Measurements from ENCODE around the gene SEPTIN5. TPM values are rescaled to one million over a fixed set of nuclear protein-coding genes. Genes with fewer than 3 reads are reported as not detected.

SEPTIN5 gene
- total RNA-seq (2022; extraction: Qiagen RNA extraction) = 8.3 to 11.2 TPM (median 10.4 TPM) in 5 replicates

DNA sequence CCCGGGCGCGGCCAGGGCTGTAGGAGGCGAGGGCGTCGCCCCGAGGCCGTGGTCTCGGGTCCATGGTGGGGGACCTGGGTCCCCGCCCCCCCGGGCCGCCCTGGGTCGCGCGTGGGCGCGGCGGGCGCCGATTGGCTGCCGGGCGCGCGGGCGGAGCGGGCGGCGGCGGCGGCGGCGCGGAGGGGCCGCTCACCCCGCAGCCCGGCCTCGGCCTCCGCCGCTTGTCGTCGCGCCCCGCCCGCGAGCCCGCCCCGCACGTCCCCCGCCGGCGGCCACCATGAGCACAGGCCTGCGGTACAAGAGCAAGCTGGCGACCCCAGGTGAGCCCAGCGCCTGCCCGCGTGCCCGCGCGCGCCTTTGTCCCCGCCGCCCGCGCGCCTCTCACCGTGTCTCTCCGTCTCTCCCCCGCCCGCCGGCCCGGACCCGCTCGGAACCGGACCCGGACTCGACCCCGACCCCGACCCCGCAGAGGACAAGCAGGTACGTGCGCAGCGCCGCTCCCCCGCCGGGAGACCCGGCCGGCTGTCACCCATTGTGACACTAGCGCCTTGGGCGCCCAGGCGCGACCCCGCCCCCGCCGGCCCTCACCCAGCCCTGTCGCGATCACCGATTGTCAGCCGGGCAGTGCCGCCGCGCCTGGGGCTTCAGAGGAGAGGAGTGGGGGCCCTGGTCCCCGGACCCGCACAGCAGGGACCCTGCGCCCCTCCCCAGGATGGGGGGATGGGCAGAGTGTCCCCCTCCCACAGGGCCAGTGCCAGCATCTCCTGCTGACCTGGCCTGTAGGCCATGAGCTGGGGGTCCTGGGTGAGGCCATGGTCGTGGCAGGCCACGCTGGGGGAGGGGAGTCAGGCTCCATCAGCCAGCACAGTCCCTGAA lies at the start of gene SEPTIN5:
SEPTIN5 (plus strand) TSS at position 192 of the 876 bp plus-strand sequence; CDS start at position 278, 86 bp downstream.

DNA sequence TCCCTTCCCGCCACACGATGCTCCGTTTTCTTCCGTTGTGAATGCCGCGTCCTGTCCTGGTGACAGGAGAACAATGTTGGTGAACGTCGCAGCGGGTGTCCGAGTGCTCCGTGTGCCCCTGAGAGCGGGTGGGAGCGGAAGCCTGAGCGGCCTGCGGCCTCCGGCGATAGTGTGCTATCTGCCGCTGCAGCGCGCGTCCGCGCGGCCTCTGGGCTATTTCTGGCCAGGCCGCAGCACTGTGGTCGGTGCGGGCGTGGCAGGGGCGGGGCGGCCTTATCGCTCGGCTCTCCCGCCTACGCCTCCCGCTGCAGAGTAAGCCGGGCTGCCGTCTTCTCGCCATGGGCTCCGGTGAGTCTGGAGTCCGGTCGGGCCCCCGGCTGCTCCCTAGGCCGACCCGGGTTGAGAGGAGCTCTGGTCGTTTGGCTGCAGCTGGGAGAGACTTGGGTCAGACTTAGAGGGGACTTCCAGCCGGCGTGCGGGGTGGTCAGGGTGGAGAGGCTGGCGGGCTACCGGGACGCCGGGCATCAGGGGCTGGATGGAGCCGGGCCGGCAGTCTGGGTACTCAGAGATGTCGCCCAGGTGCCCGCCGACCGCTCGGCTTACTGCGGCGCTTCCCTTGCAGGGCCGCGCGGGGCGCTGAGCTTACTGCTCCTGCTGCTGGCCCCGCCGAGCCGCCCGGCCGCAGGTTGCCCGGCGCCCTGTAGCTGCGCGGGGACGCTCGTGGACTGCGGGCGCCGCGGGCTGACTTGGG lies 9.1 kb downstream of the SEPTIN5 start, which contains the start of gene GP1BB:
GP1BB (plus strand) TSS at position 308 of the 751 bp plus-strand sequence; CDS start at position 339, 31 bp downstream.

DNA sequence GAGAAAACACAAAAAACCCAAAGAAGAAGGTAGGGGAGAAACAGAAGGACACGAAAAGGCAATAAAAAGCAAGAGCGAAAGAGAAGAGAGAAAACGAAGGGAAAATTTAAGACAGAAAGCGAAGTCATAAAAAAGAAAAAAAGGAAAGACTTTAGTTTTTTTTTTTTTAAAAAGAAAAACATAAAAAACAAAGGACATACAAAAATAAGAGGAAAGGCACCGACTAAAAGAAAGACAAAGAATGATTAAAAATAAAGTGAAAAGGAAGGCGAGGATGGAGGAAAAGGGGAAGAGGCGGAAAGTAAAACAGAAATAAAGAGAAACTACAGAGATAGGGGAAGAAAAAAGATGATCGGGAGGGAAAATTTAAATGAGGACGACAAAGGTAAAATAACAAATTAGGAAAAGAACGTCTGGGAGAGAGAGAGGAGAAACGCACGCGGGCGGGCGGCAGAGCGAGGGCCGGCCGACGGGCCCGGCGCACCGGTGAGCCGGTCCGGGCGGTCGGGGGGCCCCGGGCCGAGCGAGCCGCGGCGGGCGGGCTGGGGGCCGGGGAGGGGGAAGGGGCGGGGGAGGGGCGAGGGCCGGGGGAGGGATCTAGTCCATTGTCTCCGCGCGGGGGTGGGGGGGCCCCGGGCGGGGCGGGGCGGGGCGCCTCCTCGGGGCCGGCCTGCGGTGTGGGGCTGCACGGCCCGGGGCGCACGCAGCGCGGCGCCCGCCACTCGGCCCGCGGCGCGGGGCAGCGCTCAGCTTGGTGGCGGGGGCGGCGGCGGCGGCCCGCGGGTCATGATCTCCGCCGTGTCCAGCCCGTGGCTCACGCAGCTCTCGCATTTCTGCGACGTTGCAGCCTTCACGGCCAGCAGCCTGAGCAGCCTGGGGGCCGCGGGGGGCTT lies 46.0 kb downstream of the SEPTIN5 start, which contains the start of gene TBX1:
TBX1 (plus strand) TSS at position 721 of the 893 bp plus-strand sequence; CDS start at position 787, 66 bp downstream.

Other genes with a start within 250 kb of the SEPTIN5 start
- 94.4 to 105 TPM (median 95.8 TPM) in 5 replicates for gene UFD1, start 235.3 kb upstream of the SEPTIN5 start, total RNA-seq (2022; extraction: Qiagen RNA extraction)
- gene CDC45, start 234.6 kb upstream of the SEPTIN5 start, total RNA-seq (2022; extraction: Qiagen RNA extraction) = 22.7 to 29.4 TPM (median 24.5 TPM) in 5 replicates
- not detected in 5 replicates for gene CLDN5, start 190.1 kb upstream of the SEPTIN5 start, total RNA-seq (2022; extraction: Qiagen RNA extraction)
- 0.64 to 2.1 TPM (median 1.7 TPM) in 5 replicates for gene GP1BB, start 9.0 kb downstream of the SEPTIN5 start, total RNA-seq (2022; extraction: Qiagen RNA extraction)
- gene TBX1, start 46.3 kb downstream of the SEPTIN5 start, total RNA-seq (2022; extraction: Qiagen RNA extraction) = 2.7 to 4.7 TPM (median 4.0 TPM) in 5 replicates
- 16.5 to 20.5 TPM (median 17.5 TPM) in 5 replicates for gene GNB1L, start 140.4 kb downstream of the SEPTIN5 start, total RNA-seq (2022; extraction: Qiagen RNA extraction)
- 7.1 to 10.1 TPM (median 9.4 TPM) in 5 replicates for gene RTL10, start 140.4 kb downstream of the SEPTIN5 start, total RNA-seq (2022; extraction: Qiagen RNA extraction)
- gene COMT, start 227.3 kb downstream of the SEPTIN5 start, total RNA-seq (2022; extraction: Qiagen RNA extraction) = 124 to 164 TPM (median 153 TPM) in 5 replicates
- gene TXNRD2, start 227.3 kb downstream of the SEPTIN5 start, total RNA-seq (2022; extraction: Qiagen RNA extraction) = 29.0 to 42.1 TPM (median 36.8 TPM) in 5 replicates

Data from A549 treated with Hydrocortisone at 1 μM for 4 hours (cell line).